IPS DF 4.7 (cell line): ENCODE data around the gene TSFM.

Experiments used
- DNase-seq: peaks from one replicate; pipeline ENCODE4 v3.0.0-alpha.2; 2013; ENCODE audit warnings: low spot score; ENCODE audit errors: extremely low read depth

Gene TSFM

GRCh38 chr12:57745485-57745881, 37.1 kb upstream of the TSFM start:
- DNase-seq: no peak

DNA sequence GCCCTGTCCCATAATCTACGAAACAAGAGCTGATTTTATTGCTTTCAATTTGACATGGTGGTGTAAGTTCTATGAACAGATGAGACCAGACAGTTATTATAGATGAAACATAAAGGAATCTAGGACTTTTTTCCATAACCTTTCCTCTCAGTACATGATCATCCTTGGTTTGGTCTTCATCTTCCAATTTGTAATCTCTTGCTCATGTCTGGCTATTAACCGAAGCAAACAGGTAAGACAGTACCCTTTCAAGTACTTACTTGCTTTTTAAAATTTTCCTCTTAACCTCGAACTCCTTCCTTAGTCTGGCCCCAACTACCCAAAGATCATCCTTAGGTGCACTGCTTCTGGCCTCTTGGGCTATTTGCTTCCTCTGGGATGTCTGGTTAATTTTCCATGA, 36.6 kb upstream of the TSFM start:
- DNase-seq: no peak

GRCh38 chr12:57749061-57749460, 33.5 kb upstream of the TSFM start:
- no peak for DNase-seq

- no peak for DNase-seq
These were observed 31.8 kb upstream of the TSFM start for GRCh38 chr12:57750561-57751431.

DNA sequence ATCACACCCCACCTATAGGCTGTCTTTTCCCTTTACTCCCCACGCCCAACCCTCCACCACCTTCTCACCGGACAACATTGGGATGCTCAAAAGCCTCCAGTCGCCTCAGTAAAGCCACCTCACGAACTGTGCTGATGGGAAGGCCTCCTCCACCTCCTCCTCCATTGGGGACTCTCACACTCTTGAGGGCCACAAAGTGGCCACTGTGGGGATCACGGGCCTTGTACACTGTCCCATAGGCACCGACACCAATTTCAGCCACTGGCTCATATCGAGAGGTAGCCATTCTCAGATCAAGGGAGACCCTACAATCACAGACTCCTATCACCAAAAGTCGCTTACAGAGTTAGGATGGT, 31.2 kb upstream of the TSFM start:
- no peak for DNase-seq

GRCh38 chr12:57751788-57752667, 30.6 kb upstream of the TSFM start, which contains the start of gene CDK4:
Gene CDK4, minus strand, starts transcription at chr12:57752310. Its CDS starts 593 bp downstream, at chr12:57751717.
- peak; percentile 97 for DNase-seq

DNA sequence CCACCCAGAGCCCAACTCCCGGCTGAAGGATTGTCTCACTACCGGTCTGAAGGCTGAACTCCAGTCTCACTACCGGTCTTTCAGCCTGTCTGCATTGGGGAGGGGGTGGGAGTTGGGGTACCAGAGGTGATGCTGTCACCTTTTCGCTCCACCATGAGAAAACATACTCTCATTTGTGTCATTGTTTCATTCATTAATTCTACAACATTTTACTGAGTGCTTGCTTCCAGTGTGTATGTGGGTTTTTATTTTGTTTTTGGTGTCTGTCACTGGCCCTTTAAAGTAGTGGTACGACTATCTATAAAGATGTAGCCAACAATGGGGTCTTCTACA, 30.0 kb upstream of the TSFM start:
- no peak for DNase-seq

GRCh38 chr12:57753756-57754337, 28.7 kb upstream of the TSFM start:
- no peak for DNase-seq

DNA sequence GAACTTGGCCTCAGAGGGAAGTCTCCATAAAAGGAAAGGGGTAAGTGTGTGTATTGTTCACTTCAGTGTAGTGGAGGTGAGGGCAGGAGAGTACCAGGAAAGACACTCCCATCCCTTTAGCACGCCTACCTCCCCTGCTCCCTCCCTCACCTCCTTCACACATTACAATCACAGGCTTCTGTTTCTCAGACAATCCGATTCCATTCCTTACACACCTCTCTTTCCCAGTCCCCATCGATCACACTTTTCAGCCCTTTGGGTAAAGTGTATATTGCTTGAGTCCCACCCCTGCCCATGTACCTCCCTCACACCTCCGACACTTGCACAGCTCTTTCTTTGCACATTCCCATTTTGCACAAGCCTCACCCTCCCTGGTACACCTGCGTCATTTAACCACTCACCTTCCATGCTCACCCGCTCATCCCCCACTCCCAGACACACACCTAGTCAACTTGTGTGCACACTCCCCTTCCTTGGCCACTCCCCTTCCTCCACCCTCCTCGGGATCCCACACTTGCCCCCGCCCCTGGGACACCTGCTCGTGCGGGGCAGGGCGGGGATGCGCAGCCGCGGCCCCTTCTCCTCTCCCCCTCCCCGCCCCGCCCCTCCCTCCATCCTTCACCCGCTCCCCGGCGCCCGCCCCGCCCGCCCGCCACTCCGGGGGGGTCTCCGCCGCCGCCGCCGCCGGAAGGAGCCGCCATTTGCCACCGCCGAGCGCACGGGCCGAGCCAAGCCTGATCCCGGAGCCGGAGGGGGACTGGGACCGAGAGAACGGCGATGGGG, 28.0 kb upstream of the TSFM start, which contains the start of gene MARCHF9:
Gene MARCHF9, plus strand, starts transcription at position 693 of the 783 bp plus-strand sequence. CDS start 426 bp downstream, outside the sequence.
- no peak for DNase-seq

GRCh38 chr12:57755194-57755453, 27.5 kb upstream of the TSFM start:
- DNase-seq: no peak

DNA sequence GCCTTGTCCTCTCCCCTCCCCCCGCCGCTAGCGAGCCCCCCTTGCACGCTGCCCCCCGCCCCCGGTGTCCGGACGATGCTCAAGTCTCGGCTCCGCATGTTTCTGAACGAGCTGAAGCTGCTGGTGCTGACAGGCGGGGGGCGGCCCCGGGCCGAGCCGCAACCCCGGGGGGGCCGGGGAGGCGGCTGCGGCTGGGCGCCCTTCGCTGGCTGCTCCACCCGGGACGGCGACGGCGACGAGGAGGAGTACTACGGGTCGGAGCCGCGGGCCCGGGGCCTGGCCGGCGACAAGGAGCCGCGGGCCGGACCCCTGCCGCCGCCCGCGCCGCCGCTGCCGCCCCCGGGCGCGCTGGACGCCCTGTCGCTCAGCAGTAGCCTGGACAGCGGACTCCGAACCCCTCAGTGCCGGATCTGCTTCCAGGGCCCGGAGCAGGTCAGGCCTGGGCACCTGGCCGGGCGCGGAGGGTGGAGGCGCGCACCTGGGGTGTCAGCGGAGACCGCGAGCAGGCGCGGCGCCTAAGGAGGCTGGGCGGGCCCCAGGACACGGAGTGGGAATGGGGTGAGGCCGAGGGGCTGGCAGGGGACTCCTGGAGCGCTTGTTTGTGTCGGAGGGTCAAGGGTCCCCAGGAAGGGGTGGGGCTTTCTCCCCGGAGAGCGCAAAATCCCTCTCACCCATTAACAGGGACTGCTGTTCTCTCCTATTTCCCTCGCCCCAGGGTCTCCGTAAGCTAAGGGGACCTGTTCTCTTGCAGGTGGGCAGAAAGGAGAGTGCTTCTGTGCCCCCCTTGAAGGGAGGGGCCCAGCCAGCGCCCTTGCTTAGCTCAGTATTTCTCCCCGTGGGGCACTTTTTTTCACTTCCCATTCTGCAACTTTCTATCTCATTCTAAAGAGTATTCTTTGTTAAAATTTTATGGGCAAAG, 26.9 kb upstream of the TSFM start:
- DNase-seq: no peak

GRCh38 chr12:57756406-57757341, 25.9 kb upstream of the TSFM start:
- DNase-seq: no peak

GRCh38 chr12:57757771-57758170, 24.8 kb upstream of the TSFM start:
- no peak for DNase-seq

- DNase-seq: no peak
These were observed 23.8 kb upstream of the TSFM start for GRCh38 chr12:57758552-57759359.

- DNase-seq: no peak
These were observed 23.1 kb upstream of the TSFM start for GRCh38 chr12:57759360-57759980.

DNA sequence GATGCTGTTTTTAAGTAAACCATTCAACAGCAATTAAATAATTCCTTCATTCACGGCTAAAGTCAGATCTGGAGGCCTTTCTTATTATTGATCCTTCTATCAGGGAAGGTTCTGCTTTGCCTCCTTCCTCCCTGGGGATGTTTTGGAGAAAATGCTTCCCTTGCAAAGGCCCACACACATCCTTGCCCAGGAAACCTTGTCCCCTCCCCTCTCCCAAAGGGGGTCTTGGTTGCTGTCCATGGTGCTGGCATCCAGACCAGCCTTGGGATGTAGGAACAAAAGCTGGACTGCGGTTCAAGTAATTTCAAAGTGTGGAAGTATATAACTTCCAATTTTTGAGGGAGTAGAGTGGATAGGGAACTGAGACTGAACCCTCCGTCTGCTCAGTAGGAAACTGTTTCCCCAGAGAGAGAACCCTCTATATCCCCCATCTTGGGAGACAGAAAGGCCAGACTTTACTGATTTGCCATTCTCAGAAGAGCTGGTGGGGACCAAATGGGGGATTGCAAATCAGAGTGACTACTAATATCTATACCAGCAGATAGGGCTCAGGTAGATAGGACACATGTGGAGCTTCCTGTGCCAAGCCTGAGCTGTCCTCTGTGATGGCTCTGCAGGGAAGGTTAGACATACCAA, 22.1 kb upstream of the TSFM start:
- no peak for DNase-seq

GRCh38 chr12:57761391-57761998, 21.1 kb upstream of the TSFM start:
- DNase-seq: no peak
